ENCODE results near the gene SNCB. TPM values are rescaled to one million over a fixed set of nuclear protein-coding genes. Genes with fewer than 3 reads are reported as not detected.
A peak's percentile ranks its signal among the peaks of the same experiment; 100 is the strongest.

The SNCB gene
- total and polyA plus RNA-seq, 2 of the 8 experiments (the other 6 are each of a cell fraction or from before 2014, with no cell fraction given): 4.2 to 5.9 TPM

DNA sequence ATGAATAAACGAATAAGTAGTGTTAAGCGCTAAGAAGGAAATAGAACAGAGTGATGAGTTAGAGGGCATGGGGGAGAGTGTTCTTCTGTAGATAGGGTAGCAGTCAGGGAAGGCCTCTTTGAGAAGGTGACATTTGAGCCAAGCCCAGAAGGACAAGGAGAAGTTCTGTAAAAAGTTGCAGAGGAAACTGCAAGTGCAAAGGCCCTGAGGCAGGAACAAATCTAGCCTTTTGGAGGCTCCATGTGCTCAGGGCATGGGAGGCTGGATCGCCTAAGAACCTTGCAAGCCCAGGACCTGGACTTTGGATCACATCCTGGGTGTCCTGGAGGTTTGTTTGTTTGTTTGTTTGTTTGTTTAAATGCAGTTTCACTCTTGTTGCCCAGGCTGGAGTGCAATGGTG is 8.1 kb upstream of the SNCB start:
- no peak overlapping the region for H3K4me3 ChIP-seq (ENCODE audit: extremely low read depth in 1 of 4, insufficient read depth in 2 of 4, low read depth in 3 of 4, low read length in 4 of 4)
- no peak overlapping the region for H3K27ac ChIP-seq (ENCODE audit: low read depth, low read length)
- no peak overlapping the region for H2BK20ac ChIP-seq (ENCODE audit: low read length)
- H3K56ac ChIP-seq (replicated peaks; ENCODE audit: insufficient read length, low read depth, low read length): no peak overlapping the region
- H3K36me3 ChIP-seq (ENCODE audit: control insufficient read depth in 2 of 4, insufficient read depth in 4 of 4, low read length in 3 of 4): no peaks in the 10 kb centered on the region
- no peak overlapping the region for H3K9ac ChIP-seq (replicated peaks in 1 of 4; ENCODE audit: extremely low read depth in 1 of 4, low read depth in 3 of 4, low read length in 3 of 4)
- H2AK5ac ChIP-seq (ENCODE audit: low read depth, low read length): no peak overlapping the region
- WGBS, 2 experiments (ENCODE audit: extremely low coverage in 1 of 2, insufficient coverage in 1 of 2, insufficient read length in 1 of 2, insufficient replicate concordance in 2 of 2, low coverage in 1 of 2, low lambda C conversion rate in 2 of 2, missing lambda C conversion rate in 1 of 2): 89 to 100% methylated on average over 2 to 3 of the region's 3 CpGs
- no peak overlapping the region for H2BK5ac ChIP-seq (ENCODE audit: low read depth, low read length)
- H2AFZ ChIP-seq (ENCODE audit: low read length): no peak overlapping the region
- no peak for DNase-seq (ENCODE audit: low read depth in 1 of 2, low spot score in 2 of 2)
- no peaks in the 10 kb centered on the region for H3K23me2 ChIP-seq (ENCODE audit: low read depth, low read length)
- no peak overlapping the region for H2BK120ac ChIP-seq (replicated peaks; ENCODE audit: low read depth, low read length)
- no peaks in the 10 kb centered on the region for H4K20me1 ChIP-seq (replicated peaks in 1 of 2; ENCODE audit: control insufficient read depth in 1 of 2, insufficient read depth in 2 of 2, low read length in 2 of 2)
- no peak overlapping the region for H2BK12ac ChIP-seq (ENCODE audit: low read depth, low read length)
- no peak overlapping the region for H3K23ac ChIP-seq (ENCODE audit: insufficient read length)
- no peak overlapping the region for H2BK15ac ChIP-seq (ENCODE audit: low read length)
- H3K4me2 ChIP-seq (ENCODE audit: insufficient read depth in 1 of 2, low read depth in 2 of 2, low read length in 2 of 2): no peak overlapping the region
- FAIRE-seq: no peak
- TF ChIP-seq CBX5 (IDR thresholded peaks at IDR 0.05; ENCODE audit: low read depth, low read length): no peak
- TF ChIP-seq KDM1A (IDR thresholded peaks at IDR 0.05; ENCODE audit: borderline replicate concordance, low read length): peak; percentile 90
- TF ChIP-seq CEBPB (IDR thresholded peaks at IDR 0.05; ENCODE audit: low read depth, low read length): no peak
- no peak for TF ChIP-seq RXRA (IDR thresholded peaks at IDR 0.05; ENCODE audit: insufficient read depth, low read depth, low read length)
- no peak for TF ChIP-seq CHD2 (IDR thresholded peaks at IDR 0.05; ENCODE audit: low read length)
- TF ChIP-seq, protein P1, sequence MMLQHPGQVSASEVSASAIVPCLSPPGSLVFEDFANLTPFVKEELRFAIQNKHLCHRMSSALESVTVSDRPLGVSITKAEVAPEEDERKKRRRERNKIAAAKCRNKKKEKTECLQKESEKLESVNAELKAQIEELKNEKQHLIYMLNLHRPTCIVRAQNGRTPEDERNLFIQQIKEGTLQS (IDR thresholded peaks at IDR 0.05; ENCODE audit: insufficient read depth, low read depth, low read length): no peak
- TF ChIP-seq RAD21 (IDR thresholded peaks at IDR 0.05 in 1 of 2, conservative IDR thresholded peaks at IDR 0.05 in 1 of 2; ENCODE audit: low read depth in 2 of 2, low read length in 2 of 2): no peak
- no peak for TF ChIP-seq USF2 (IDR thresholded peaks at IDR 0.05; ENCODE audit: low read length)
- TF ChIP-seq HDAC2 (IDR thresholded peaks at IDR 0.05; ENCODE audit: borderline replicate concordance in 1 of 2, low read depth in 2 of 2, low read length in 2 of 2): peak in 1 of 2 experiments; percentile 91; a peak in 1 of 4 replicates
- TF ChIP-seq TAF1 (IDR thresholded peaks at IDR 0.05; ENCODE audit: low read depth, low read length): no peak
- no peak for TF ChIP-seq SIX5 (IDR thresholded peaks at IDR 0.05; ENCODE audit: low read depth, low read length)
- H4K8ac ChIP-seq (ENCODE audit: extremely low read depth, insufficient read depth, low read length): no peak overlapping the region
- H3K27me3 ChIP-seq (replicated peaks in 1 of 4; ENCODE audit: control insufficient read depth in 3 of 4, extremely low read depth in 1 of 4, insufficient read depth in 3 of 4, low read length in 3 of 4): no peaks in the 10 kb centered on the region
- no peak overlapping the region for H4K91ac ChIP-seq (replicated peaks; ENCODE audit: insufficient read length, low read length)
- H3K9me3 ChIP-seq (ENCODE audit: insufficient read depth in 2 of 2, low read depth in 1 of 2, low read length in 1 of 2): peaks cover 0 to 3% of the 10 kb centered on the region in 2 experiments; a peak in 1 of 4 replicates
- CTCF ChIA-PET (ENCODE audit: partially characterized antibody): no interaction called here
- H3K79me1 ChIP-seq (ENCODE audit: low read depth, low read length): no peaks in the 10 kb centered on the region
- H4K5ac ChIP-seq (ENCODE audit: insufficient read length, low read depth, low read length): no peak overlapping the region
- POLR2A ChIA-PET (ENCODE audit: partially characterized antibody): interaction anchor here (1.1 to 1.5 kb wide), 2 partner anchors 9 to 42 kb away, joined by 3 to 4 read pairs; partner anchors contain the start of gene TSPAN17
- H3K14ac ChIP-seq (ENCODE audit: insufficient read length): no peak overlapping the region
- H3K4ac ChIP-seq (replicated peaks; ENCODE audit: insufficient read length, low read depth, low read length): no peak overlapping the region
- peaks cover 0 to 19% (median 8%) of the 10 kb centered on the region in 4 experiments; a peak in 6 of 7 replicates for H3K4me1 ChIP-seq (replicated peaks in 1 of 4; ENCODE audit: control insufficient read depth in 3 of 4, insufficient read depth in 4 of 4, low read length in 3 of 4)
- no peak overlapping the region for H3K18ac ChIP-seq (ENCODE audit: extremely low read depth, low read length)
- no peaks in the 10 kb centered on the region for H3K79me2 ChIP-seq (ENCODE audit: control insufficient read depth in 1 of 2, insufficient read depth in 2 of 2, low read length in 2 of 2)
